SW 1271 (cell line): ENCODE measurements around the gene SMIM36.
"Not testable (repeated sequence)": the region's sequence is repeated elsewhere in the genome, so short reads cannot be mapped to it uniquely, and the experiment has no call there.

Source experiments
- DNase-seq, 2 experiments: peaks; one replicate each; lab custom pipeline; 2025; lab: John Stamatoyannopoulos, UW

The SMIM36 gene

DNA sequence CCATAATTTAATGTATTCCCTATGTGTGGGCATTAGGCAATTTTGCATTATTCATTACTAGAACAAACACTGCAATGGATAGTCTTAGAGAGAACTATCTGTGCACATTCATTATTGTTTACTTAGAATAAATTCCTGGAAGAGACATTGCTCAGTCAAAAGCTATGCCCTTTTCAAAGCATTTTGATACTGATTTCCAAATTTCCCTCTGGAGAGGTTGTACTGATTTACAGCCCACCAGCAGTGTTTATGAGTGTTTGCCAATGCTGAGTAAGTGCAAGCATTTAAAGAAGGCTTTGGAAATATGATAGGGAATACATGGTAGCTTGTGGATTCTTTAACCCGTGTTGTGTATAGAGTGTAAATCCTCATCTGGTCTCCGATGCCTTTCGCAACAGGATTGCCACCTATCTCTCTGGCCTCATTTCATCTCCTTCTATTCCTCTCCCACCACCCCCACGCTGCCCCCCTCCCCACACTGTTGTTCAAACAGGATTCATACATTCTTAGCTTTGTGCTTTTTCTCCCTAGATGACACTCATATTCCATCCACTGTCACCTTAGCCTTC is 56.3 kb downstream of the SMIM36 start:
- DNase-seq = no peak

DNA sequence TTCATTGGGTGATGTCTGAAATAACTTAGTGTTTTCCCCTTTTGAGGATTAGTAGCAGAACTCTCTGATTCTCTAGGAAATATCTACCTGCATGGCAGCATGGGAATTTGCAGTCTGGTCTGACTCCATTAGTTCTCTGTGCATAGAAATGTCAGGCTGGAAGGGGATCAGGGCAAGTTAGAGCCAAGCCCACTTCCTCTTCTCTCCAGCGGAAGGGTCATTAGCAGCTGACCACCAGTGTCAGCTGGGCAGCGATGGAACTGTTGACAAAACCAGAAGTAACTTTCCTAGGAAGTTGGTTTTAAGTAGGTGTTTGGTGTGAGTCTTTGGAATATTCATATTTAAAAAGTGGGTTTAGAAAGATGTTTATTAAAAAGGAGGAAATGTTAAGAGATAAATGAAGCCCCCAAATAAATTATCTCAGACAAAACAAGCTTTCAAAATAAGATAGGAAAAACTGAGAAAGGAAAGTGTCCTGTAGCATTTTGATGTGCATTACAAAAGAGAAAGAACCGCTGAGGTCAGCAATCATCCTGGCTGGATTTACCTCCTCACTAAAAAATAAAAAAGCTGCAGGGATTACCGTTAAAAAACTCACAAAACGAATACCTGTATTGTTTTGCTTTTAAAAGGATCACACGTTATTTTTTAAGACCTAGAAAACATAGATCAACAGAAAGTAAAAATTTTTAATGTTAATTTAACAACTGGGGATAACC is 57.3 kb downstream of the SMIM36 start:
- no peak for DNase-seq

DNA sequence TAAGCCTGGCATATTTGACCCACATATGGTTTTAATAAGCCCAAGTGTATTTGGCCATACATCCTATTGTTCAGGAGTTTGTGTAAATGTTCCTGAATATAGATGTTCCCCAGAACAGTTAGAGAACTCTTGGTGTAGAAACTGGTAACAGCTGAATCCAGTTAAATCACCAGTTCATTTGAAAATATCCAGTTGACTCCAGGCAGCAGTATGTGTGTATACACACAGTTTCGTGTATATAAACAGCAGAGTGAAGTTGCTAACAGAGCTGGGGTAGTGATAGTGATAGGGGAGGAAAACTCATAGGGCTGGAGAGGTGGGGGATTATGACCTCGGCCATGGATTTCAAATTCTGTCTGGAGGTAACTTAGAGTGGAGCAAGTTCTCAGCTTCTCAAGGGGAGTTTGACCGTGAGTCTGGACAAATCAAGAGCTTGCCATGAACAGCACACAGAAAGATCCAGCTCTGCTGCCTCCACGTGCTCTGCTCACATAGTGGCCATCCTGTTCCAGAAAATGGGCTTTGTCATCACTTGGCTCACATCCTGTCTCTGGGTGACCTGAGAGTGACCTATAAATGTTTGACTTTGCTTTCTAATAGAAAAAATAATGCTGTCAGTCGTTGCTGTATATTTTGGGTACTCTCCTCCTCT is 59.0 kb downstream of the SMIM36 start:
- no peak for DNase-seq

DNA sequence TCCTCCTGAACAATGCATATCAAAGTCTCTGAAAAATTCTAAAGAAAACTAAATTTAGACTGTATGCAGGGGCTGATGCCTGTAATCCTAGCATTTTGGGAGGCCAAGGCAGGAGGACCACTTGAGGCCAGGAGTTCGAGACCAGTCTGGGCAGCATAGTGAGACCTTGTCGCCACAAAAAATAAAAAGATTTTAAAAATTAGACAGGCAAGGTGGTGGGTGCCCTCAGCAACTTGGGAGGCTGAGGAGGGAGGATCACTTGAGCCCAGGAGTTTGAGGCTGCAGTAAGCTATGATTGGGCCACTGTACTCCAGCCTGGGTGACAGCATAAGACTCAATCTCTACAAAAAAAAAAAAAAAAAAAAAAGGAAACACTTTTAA is 59.5 kb downstream of the SMIM36 start:
- DNase-seq = no peak

DNA sequence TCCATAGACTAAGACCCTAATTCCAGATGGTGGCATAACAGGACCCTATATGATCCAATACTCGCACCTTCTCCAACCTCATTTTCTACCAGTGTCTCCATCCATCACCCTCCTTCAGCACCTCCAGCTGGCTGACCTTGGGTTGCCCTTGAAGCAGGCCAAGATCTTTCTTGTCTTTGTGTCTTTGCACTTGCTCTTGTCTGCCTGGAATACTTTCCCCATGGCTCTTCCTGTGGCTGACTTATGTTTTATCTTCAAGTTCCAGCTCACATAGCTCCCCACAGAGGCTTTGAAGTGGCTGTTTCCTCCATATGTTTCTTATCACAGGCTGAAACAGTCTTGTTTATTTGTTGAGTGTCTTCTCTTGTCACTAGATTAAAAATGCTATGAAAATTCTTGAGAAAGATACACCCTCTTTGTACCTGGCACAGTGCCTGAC is 60.0 kb downstream of the SMIM36 start:
- no peak for DNase-seq

DNA sequence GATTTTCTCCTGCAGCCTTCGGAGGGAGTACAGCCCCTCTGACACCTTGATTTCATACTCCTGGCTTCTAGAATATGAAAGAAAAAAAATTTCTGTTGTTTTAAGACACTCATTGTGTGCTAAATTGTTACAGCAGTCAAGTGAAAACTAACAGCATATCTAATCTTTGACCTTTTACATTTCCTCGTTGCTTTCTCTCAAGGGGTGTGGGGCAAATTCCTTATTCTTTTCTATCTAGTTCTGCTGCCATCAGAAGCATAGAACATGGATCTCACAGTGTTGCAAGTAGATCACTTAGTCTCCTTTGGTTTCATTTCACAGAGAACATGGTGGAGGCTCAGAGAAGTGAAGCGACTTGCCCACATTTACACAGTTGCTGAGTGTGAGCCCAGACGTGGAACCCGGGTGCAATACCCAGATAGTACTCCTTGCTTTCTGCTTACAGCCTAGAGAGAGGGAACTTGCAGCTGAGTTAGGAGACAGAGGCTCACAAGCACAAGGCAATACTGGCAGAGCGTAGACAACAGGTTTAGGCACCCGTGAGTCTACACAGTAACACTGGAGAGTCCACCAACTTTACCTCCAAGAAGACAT is 60.9 kb downstream of the SMIM36 start:
- DNase-seq = no peak

DNA sequence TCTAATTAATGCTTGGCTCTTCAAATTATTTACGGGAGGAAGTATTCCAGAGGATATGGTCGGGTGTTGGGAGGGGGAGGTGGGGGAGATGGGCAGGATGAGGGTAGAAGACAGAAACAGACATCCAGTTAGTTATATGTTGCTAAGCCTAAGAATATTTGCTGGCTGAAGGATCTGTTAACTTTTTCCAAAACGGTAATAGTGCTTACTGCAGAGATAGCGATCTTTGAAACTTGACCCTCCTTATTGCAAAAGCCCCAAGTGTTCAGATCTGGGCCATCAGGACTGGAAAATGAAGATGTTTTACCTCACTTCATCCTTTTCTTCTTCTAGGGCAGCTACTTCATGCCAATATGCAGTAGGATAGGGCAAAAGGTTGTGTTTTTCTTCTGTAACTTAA is 62.6 kb downstream of the SMIM36 start:
- no peak for DNase-seq

DNA sequence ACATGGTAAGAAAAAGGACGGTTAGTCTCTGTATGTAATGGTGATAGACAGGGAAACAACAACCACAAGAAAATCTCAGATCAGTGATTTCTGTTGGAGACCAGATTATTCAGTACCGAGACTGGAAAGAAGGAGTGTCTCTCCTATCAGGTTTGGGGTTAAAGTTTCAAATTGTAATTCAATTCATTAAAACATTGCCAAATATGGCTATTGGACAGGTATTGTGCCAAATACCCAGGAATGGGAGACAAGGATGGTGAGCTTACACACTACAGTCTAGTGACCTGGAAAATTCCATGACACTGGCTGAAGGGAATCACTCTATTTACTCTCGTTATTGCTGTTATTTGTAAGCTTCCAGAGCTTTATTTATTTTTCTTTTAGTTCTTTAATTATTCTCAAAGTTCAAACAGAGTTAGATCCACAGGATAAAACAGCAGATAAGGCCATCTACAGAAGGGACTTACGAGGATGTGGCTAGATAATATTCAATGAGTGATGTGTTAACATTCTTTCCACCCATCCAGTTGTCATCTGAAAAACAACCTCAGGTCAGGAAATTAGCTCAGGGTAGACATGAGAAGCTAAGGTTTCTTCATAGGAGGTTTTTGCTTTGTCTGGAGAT is 64.6 kb downstream of the SMIM36 start:
- no peak for DNase-seq

DNA sequence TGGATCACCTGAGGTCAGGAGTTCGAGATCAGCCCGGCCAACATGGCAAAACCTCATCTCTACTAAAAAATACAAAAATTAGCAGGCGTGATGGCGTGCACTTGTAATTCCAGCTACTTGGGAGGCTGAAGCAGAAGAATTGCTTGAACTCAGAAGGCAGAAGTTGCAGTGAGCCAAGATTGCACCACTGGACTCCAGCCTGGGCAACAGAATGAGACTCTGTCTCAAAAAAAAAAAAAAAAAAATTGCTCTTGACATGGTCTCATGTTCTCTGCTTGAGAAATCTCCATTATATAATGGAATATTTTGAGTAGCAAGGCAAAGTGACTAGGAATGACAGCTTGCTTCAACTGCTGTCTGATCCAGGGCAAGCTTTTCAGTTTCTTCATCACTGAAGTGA is 65.2 kb downstream of the SMIM36 start:
- DNase-seq = not testable (repeated sequence)

DNA sequence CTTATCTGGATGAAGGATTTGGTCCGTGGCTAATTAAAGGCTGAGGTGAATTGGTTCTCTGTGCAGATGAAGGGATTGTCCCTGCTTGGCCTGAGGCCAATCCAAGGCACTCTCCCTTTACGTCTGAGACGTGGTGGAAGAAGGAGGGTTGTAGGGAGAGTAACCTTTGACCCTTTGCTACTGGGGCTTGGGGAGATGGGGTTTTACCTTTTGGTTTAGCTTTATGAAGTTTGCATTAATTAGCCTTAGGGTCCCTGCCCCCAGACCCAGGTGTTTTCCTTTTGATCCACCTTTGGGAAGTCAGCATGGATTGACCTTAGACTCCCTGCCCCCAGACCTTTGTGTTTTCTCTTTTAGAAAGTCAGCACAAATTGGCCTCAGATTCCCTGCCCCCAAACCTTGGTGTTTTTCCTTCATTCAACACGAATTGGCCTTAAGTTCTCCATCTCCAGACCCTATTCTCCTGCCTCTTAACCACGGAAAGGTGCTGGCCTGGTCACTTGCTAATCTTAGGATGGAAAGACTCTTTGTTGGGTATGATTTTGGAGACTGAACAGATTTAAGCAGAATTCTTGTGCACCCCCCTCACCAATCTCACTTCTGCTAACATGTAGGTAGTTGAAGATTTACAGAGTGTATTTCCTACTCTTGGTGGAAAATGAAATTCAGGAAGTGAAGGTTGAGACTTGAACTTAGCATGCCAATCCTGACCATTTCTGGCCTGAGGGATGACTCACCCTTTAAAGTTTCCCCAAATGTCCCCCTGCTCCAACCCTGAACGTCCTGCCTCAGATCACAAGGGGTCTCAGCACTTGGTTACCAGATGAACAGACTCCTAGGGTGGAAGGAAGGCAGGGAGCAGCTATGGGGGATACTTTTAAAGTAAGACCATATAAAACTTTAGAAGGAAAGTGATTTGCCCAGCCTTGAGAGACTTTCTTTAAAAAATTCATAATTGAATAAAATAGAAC is 66.5 kb downstream of the SMIM36 start:
- no peak for DNase-seq

DNA sequence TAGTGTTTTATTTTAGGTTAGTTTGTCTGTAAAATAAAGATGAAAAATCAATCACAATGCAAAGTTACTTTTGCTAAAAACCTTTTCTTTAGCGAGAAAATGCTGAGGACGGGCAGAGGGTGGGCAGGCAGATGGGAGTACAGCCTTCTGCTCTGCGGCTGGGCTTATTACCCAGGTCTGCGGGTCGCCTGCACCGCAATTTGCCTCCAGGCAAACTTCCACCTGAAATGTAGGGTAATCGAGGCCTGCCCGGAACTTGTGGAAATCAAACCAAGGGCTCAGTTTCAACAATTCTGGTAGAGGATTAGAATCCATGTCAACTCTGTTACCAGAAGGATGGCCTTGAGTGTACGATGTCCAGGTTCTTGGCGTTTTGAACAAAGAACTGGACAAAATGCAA is 67.3 kb downstream of the SMIM36 start:
- no peak for DNase-seq

DNA sequence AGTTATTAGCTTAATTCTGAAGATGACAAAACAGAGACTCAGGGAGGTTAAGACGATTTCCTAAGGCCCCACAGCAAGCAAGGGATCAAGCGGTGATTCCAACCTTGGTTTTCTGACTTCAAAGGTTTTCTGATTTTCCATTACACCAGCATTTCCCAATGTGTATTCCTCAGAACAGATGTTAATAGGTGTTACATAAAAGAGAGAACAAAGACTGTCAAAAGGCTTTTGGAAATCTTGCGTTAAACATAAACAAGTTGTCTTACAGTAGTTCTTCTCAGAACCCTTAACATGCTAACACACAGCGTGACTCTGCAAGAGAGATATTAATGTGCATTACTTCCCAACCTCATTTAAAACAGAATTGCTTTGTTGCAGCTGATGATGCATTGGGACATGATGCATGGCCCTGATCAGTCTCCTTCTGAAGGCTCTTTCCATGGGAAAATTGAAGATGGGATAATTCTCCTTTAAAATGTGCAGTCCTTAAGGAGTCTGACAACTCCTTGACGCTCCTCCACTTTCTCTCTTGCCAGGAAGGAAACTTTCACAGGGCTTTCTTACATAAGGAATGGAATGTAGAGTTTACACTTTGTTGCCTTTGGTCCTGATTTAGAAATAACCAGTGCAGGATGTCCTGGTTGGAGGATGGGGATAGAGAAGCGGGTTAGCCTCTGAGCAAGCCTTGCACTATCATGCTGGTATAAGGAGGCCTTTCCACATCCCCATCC is 68.1 kb downstream of the SMIM36 start:
- DNase-seq = no peak

DNA sequence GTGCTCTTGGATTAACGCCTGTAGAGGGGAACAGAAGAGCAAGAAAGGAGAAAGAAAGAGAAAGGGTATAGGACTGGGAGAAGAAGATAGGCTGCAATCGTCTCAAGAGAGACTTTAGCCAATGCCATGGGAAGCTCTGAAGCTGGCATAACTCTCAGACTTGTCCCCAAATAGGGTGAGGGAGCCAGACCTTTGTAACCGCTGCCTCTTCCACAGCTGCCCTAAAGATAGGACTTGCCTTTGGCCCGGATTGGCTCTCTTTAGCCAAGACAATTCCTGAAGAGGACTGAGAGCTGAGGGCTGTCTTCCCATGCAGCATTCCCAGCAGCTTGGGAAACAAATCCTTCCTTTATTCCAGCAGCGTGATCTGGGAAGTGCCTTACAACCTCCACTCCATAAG is 68.8 kb downstream of the SMIM36 start:
- DNase-seq = no peak

DNA sequence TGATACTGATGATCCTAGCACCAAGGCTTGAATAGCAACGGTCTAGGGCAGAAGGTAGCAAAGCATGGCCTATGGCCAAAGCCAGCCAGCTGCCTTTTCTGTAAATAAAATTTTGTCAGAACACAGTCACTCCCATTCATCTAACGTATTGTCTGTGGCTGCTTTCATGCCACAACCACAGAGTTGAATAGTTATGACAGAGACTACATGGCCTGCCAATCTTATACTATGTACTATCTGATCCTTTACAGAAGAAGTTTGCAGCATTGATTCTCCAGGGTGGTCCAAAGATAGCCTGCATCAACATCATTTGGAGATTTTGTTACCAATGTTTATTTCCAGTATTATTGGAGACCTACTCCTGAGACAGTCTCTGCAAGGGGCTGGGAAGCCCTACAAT is 69.7 kb downstream of the SMIM36 start:
- DNase-seq = no peak

DNA sequence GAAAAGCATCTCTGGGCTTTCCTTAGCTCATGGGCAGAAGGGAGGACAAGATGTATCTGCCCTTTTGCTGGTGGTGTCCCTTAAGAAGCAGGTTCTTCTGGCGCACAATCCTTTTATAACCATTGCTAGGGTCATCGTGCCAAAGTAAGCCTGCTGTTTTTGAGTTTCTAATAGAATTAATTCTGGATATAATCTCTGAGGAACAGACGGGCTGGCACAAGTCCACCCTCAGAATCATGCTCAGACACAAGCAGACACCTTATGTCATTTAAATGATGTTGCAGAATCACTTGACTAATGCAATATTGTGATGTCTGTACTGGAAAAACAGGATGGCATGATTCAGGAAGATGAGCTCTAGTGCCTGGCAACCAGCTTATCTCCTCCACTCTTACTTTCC is 70.9 kb downstream of the SMIM36 start:
- no peak for DNase-seq

DNA sequence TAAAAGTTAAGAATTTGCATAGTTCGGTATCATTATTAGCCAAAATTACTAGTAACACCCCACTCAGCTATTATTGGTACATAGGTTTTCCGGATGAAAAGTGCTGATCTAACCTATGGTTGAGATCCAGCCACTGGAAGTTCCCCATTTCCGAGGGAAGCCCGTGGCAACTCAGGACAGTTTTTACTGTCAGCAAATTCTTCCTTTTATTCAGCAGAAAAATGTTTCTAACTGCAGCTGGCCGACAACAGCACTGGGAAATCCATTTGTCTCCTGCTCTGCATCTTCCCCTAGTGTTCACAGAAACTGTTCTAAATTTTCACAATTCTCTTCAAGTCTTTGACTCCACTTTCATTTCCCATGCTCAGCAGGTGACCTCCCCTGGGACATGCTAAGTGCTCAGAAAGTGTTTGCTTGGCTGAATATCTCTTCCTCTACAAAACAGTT is 74.1 kb downstream of the SMIM36 start:
- DNase-seq = no peak

DNA sequence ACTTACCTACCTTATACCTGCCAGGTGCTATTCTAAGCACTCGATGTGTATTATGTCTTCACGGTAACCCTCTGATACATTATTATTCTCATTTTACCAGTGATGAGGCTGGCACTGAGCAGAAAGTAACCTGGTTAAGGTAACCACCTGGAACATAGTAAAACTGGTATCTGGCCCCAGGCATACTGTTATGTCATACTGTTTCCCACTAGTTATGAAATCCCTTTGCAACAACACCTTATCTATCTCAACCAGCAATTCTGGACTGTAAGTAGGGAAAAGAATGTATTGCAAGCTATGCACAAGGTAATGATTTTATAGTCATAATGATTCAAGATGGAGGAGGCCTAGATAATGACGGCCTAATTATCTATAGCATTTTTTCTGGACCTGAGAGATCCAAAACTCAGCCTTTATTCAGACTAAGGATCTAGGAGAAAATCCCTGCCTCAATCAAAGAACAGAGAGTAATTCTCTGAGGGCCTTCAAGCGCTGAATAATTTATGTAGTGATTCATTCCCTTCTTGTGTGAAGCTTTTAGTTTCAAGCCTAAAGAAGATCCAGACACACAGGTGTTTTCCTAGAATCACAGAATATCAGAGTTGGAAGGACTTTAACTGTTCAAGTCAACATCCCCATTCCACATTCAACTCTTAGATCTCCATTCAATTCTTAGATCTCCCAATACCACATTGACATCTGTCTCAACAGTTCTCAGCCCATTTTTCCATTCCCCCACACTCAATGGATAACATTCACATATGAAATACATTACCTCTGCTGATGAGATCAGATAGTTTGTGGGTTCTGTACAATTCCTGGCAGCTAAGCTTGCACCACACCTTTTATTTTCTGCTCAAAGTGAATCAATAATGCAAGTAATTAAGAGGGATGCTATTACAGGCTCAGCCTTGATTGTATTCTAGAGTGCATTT is 74.8 kb downstream of the SMIM36 start:
- no peak for DNase-seq

DNA sequence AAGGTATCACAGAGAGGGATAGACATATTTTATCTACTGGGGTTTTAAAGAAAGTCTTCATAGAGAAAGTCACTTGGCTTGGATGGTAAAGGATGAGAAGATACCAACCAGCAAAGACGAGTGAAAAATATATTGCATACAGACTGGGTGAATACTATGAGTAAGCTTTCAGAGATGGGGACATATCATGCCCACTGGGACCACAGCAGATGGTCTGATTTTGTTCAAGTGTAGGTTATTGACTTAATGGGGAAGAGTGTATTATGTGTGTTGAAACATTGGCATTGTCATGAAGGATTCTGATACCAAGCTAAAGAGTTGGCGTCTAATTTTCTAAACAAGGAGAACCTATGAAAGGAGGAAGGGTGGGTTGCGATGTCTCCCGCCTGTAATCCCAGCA is 75.8 kb downstream of the SMIM36 start:
- no peak for DNase-seq

DNA sequence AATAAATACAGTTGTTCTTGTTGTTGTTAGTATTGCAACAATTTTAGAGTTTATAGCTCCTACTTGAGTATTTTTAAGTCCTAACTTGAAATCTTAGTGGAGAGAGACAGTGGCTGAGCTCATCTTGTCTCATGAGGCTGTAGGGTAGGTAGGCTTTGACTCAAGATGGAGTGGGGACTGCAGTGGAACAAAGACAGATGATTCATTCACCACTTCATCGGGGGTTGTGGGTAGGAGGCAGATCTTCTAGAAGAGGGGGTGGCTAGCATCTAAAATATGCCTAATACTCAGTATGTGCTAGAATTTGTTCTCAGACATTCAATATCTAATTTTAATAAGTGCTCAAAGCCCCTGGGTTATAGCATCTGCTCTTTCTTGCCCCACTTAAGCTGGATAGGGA is 76.5 kb downstream of the SMIM36 start:
- no peak for DNase-seq
